NCI-H1436 treated with DMSO at 0.1 percent for 48 hours (cell line): ENCODE measurements around the gene CLRN1.
"Not testable (repeated sequence)": the region's sequence is repeated elsewhere in the genome, so short reads cannot be mapped to it uniquely, and the experiment has no call there.

ENCODE experiments used
- DNase-seq: peaks from one replicate; lab custom pipeline; 2025; lab: John Stamatoyannopoulos, UW

The CLRN1 gene

GRCh38 chr3:150972366-150973071 is at the start of gene CLRN1:
Gene CLRN1 (minus strand): TSS chr3:150972727. CDS start chr3:150972708, 19 bp downstream.
- no peak for DNase-seq

- no peak for DNase-seq
Observed at GRCh38 chr3:151016478-151016795, 43.9 kb upstream of the CLRN1 start.

GRCh38 chr3:151015767-151016477 is 43.4 kb upstream of the CLRN1 start:
- no peak for DNase-seq

GRCh38 chr3:151015181-151015580 is 42.7 kb upstream of the CLRN1 start:
- no peak for DNase-seq

GRCh38 chr3:151014501-151015018 is 42.0 kb upstream of the CLRN1 start:
- DNase-seq = no peak

GRCh38 chr3:151012753-151013152 is 40.2 kb upstream of the CLRN1 start:
- DNase-seq = no peak

- DNase-seq = peak; percentile 16
Observed at GRCh38 chr3:151011427-151011826, 38.9 kb upstream of the CLRN1 start.

GRCh38 chr3:151009981-151010380 is 37.5 kb upstream of the CLRN1 start:
- DNase-seq = no peak

GRCh38 chr3:151009430-151009829 is 36.9 kb upstream of the CLRN1 start:
- DNase-seq = no peak

- DNase-seq = no peak
Observed at GRCh38 chr3:151008699-151009098, 36.2 kb upstream of the CLRN1 start.

- DNase-seq = no peak
Observed at GRCh38 chr3:151003768-151004134, 31.2 kb upstream of the CLRN1 start.

GRCh38 chr3:151003029-151003767 is 30.7 kb upstream of the CLRN1 start:
- DNase-seq = no peak

- DNase-seq = no peak
Observed at GRCh38 chr3:151002003-151002981, 29.8 kb upstream of the CLRN1 start.

GRCh38 chr3:150998996-150999395 is 26.5 kb upstream of the CLRN1 start:
- DNase-seq = no peak

GRCh38 chr3:150996731-150997130 is 24.2 kb upstream of the CLRN1 start:
- DNase-seq = no peak

GRCh38 chr3:150995510-150995909 is 23.0 kb upstream of the CLRN1 start:
- DNase-seq = no peak

GRCh38 chr3:150989208-150989607 is 16.7 kb upstream of the CLRN1 start:
- DNase-seq = no peak

- DNase-seq = not testable (repeated sequence)
Observed at GRCh38 chr3:150988395-150988794, 15.9 kb upstream of the CLRN1 start.

- no peak for DNase-seq
Observed at GRCh38 chr3:150985711-150986110, 13.2 kb upstream of the CLRN1 start.

- DNase-seq = no peak
Observed at GRCh38 chr3:150984066-150984465, 11.5 kb upstream of the CLRN1 start.

- DNase-seq = no peak
Observed at GRCh38 chr3:150978566-150979148, 6.1 kb upstream of the CLRN1 start.
